GM23338 (cell line): Measurements from ENCODE around the gene SORT1. TPM values are rescaled to one million over a fixed set of nuclear protein-coding genes. Genes with fewer than 3 reads are reported as not detected.

ENCODE experiments used
- ATAC-seq: fragments of 200-7000 bp; cut with Tn5 transposase; 3 replicates; pipeline ENCODE4 v1.9.1; 2020
- DNase-seq: peaks from one replicate; pipeline ENCODE4 v3.0.0-alpha.2; 2015; ENCODE audit warnings: low spot score
- H2AFZ ChIP-seq: fragments of 200-600 bp; sonication (generic); 2 replicates; pipeline ENCODE4 v1.8.0; 2016; ENCODE audit warnings: antibody characterized with exemption, mild to moderate bottlenecking, moderate library complexity
- H3F3A ChIP-seq: fragments of 200-600 bp; sonication (generic); replicated peaks from 2 replicates; pipeline ENCODE4 v1.8.0; 2017; ENCODE audit warnings: antibody characterized with exemption, mixed run types, low read depth
- H3K27ac ChIP-seq: fragments of 200-600 bp; sonication (generic); 2 replicates; pipeline ENCODE4 v1.6.1; 2016; ENCODE audit warnings: low read depth
- H3K27me3 ChIP-seq: fragments of 200-600 bp; sonication (generic); 2 replicates; pipeline ENCODE4 v1.8.0; 2016; ENCODE audit warnings: mild to moderate bottlenecking, mixed run types, moderate library complexity; ENCODE audit not compliant: insufficient read depth
- H3K36me3 ChIP-seq: fragments of 200-600 bp; sonication (generic); 2 replicates; pipeline ENCODE4 v1.8.0; 2016; ENCODE audit warnings: mild to moderate bottlenecking; ENCODE audit not compliant: insufficient read depth
- H3K4me1 ChIP-seq: fragments of 200-600 bp; sonication (generic); 2 replicates; pipeline ENCODE4 v1.8.0; 2016; ENCODE audit warnings: mild to moderate bottlenecking, moderate library complexity; ENCODE audit not compliant: insufficient read depth
- H3K4me2 ChIP-seq: fragments of 200-600 bp; sonication (generic); 2 replicates; pipeline ENCODE4 v1.7.1; 2017; ENCODE audit warnings: mixed run types
- H3K4me3 ChIP-seq: fragments of 200-600 bp; sonication (generic); 2 replicates; pipeline ENCODE4 v1.6.1; 2016; ENCODE audit warnings: mixed run types
- H3K79me2 ChIP-seq: fragments of 200-600 bp; sonication (generic); replicated peaks from 2 replicates; pipeline ENCODE4 v1.8.0; 2017; ENCODE audit warnings: mild to moderate bottlenecking; ENCODE audit not compliant: insufficient read depth
- H3K9me2 ChIP-seq: fragments of 200-600 bp; sonication (generic); 2 replicates; pipeline ENCODE4 v1.8.0; 2017; ENCODE audit not compliant: insufficient read depth
- H4K20me1 ChIP-seq: fragments of 200-600 bp; sonication (generic); replicated peaks from 2 replicates; pipeline ENCODE4 v1.8.0; 2017; ENCODE audit warnings: mild to moderate bottlenecking; ENCODE audit not compliant: insufficient read depth
- H3K27ac Mint-ChIP-seq: 2 replicates; pipeline ENCODE4 v1.8.0; 2020; ENCODE audit warnings: inconsistent platforms, mild to moderate bottlenecking, moderate library complexity, mixed read lengths
- H3K27me3 Mint-ChIP-seq: 3 replicates; pipeline ENCODE4 v1.8.0; 2022; ENCODE audit warnings: low read depth, mild to moderate bottlenecking, moderate library complexity, mixed read lengths, inconsistent platforms; ENCODE audit not compliant: insufficient read depth, poor library complexity
- H3K36me3 Mint-ChIP-seq: 3 replicates; pipeline ENCODE4 v1.8.0; 2021; ENCODE audit warnings: low read depth, mild to moderate bottlenecking, inconsistent platforms, moderate library complexity, mixed read lengths
- H3K4me1 Mint-ChIP-seq: 3 replicates; pipeline ENCODE4 v1.8.0; 2020; ENCODE audit warnings: mild to moderate bottlenecking, inconsistent platforms, mixed read lengths
- H3K4me3 Mint-ChIP-seq: 3 replicates; pipeline ENCODE4 v1.8.0; 2021; ENCODE audit warnings: moderate library complexity, mild to moderate bottlenecking, inconsistent platforms, mixed read lengths
- H3K9me3 Mint-ChIP-seq: 3 replicates; pipeline ENCODE4 v1.8.0; 2020; ENCODE audit warnings: moderate library complexity, mild to moderate bottlenecking, inconsistent platforms, mixed read lengths
- CREB1 ChIP-seq: fragments of 250-450 bp; sonication (Bioruptor Pico); IDR thresholded peaks from 2 replicates; pipeline ENCODE4 v1.5.0; 2020; ENCODE audit warnings: low read depth, mild to moderate bottlenecking, moderate library complexity
- CTCF ChIP-seq, 2 experiments: fragments of 200-600 bp in 1 of 2; sonication (generic) in 1 of 2; conservative IDR thresholded peaks; 2 replicates each; pipeline versions ENCODE4 v1.5.1 to v1.6.1; 2016 to 2017; ENCODE audit warnings: antibody characterized with exemption in 2 of 2, low read depth in 2 of 2, mild to moderate bottlenecking in 2 of 2, moderate library complexity in 1 of 2
- ETS1 ChIP-seq: IDR thresholded peaks from 2 replicates; pipeline ENCODE4 v1.6.1; 2016; ENCODE audit warnings: antibody characterized with exemption
- EZH2 ChIP-seq: fragments of 200-600 bp; sonication (generic); IDR thresholded peaks from one replicate; pipeline ENCODE4 v1.8.0; 2017; ENCODE audit warnings: antibody characterized with exemption, mild to moderate bottlenecking, low read depth; ENCODE audit not compliant: unreplicated experiment
- EZH2phosphoT487 ChIP-seq: fragments of 200-600 bp; sonication (generic); IDR thresholded peaks from one replicate; pipeline ENCODE4 v1.8.1; 2018; ENCODE audit warnings: antibody characterized with exemption; ENCODE audit not compliant: unreplicated experiment
- JUNB ChIP-seq: IDR thresholded peaks from one replicate; pipeline ENCODE4 v1.6.1; 2016; ENCODE audit warnings: antibody characterized with exemption; ENCODE audit not compliant: unreplicated experiment
- NANOG ChIP-seq: IDR thresholded peaks from 2 replicates; pipeline ENCODE4 v1.6.1; 2016; ENCODE audit warnings: antibody characterized with exemption, borderline replicate concordance
- POLR2AphosphoS5 ChIP-seq: IDR thresholded peaks from 2 replicates; pipeline ENCODE4 v1.6.1; 2016; ENCODE audit warnings: antibody characterized with exemption, low read depth
- REST ChIP-seq: IDR thresholded peaks from one replicate; pipeline ENCODE4 v1.6.1; 2018; ENCODE audit warnings: antibody characterized with exemption; ENCODE audit not compliant: unreplicated experiment
- STAT1 ChIP-seq: IDR thresholded peaks from one replicate; pipeline ENCODE4 v1.6.1; 2016; ENCODE audit warnings: antibody characterized with exemption; ENCODE audit not compliant: unreplicated experiment
- ZNF114 ChIP-seq: fragments of 250-450 bp; sonication (Bioruptor Pico); IDR thresholded peaks from 2 replicates; pipeline ENCODE4 v1.5.0; 2020; ENCODE audit warnings: mild to moderate bottlenecking, moderate library complexity
- ZNF331 ChIP-seq: fragments of 250-450 bp; sonication (Bioruptor Pico); IDR thresholded peaks from 2 replicates; pipeline ENCODE4 v1.5.0; 2020; ENCODE audit warnings: low read depth, mild to moderate bottlenecking, moderate library complexity
- ZNF462 ChIP-seq: fragments of 250-450 bp; sonication (Bioruptor Pico); IDR thresholded peaks from 2 replicates; pipeline ENCODE4 v1.5.0; 2020; ENCODE audit warnings: mild to moderate bottlenecking, moderate library complexity
- polyA plus RNA-seq: library from polyadenylated mRNA; unstranded; fragments of >200 nt; fragmentation: Nextera tagmentation; extraction: Ambion mirVana; gene quantifications from 2 replicates; pipeline ENCODE4 v1.2.1, GENCODE V29; 2016
- total RNA-seq: library from RNA; depleted of rRNA; stranded (reverse); fragments of >200 nt; shearing (Covaris generic); gene quantifications from 2 replicates; pipeline ENCODE4 v1.2.3, GENCODE V29; 2014

SORT1 gene
- total and polyA plus RNA-seq, 2 experiments from 2014 or later = 10.9 to 55.4 TPM

GRCh38 chr1:109283748-109284600, 113.7 kb downstream of the SORT1 start:
- Histone ChIP-seq H3K4me2 (peak overlapping the region; percentile 99), H3K9me2 (no peaks in the 10 kb centered on the region), H3F3A (peaks cover 12% of the 10 kb centered on the region), H3K27me3 (no peaks in the 10 kb centered on the region), H3K4me1 (peaks cover 29% of the 10 kb centered on the region), H3K4me3 (peak overlapping the region; percentile 98), H3K36me3 (peaks cover 12% of the 10 kb centered on the region; the same call in 1 of the 2 replicates), H3K79me2 (peaks cover 26% of the 10 kb centered on the region), H3K27ac (peak overlapping the region; percentile 99), H2AFZ (peak overlapping the region; percentile 77; the same call in 1 of the 2 replicates), H4K20me1 (peaks cover 15% of the 10 kb centered on the region)
- Mint-ChIP-seq H3K9me3 (no peaks in the 10 kb centered on the region), H3K27ac (peak overlapping the region; percentile 96), H3K27me3 (peaks cover 19% of the 10 kb centered on the region), H3K36me3 (peaks cover 24% of the 10 kb centered on the region), H3K4me3 (peak overlapping the region; percentile 99), H3K4me1 (peaks cover 32% of the 10 kb centered on the region)
- ATAC-seq (peak; percentile 6), DNase-seq (peak; percentile 83)
- TF ChIP-seq STAT1 = no peak
- TF ChIP-seq JUNB = no peak
- no peak for TF ChIP-seq NANOG
- no peak for TF ChIP-seq ZNF114 (CRISPR knock-in tag)
- no peak for TF ChIP-seq EZH2phosphoT487
- TF ChIP-seq ZNF331 (CRISPR knock-in tag) = no peak
- TF ChIP-seq CREB1 = no peak
- TF ChIP-seq POLR2AphosphoS5 = no peak
- TF ChIP-seq ZNF462 (CRISPR knock-in tag) = no peak
- TF ChIP-seq ETS1 = no peak
- TF ChIP-seq EZH2 = no peak
- TF ChIP-seq CTCF (conservative IDR thresholded peaks at IDR 0.05; ENCODE audit: low read depth in 2 of 2) = no peak
- TF ChIP-seq REST = no peak
